ENCODE results near the gene ITGB6.

- TF ChIP-seq EGR1 (IDR thresholded peaks at IDR 0.05) = no peak
- no peak for TF ChIP-seq CEBPB (IDR thresholded peaks at IDR 0.05)
- TF ChIP-seq NFIC (IDR thresholded peaks at IDR 0.05) = no peak
- no peak for TF ChIP-seq EP300 (IDR thresholded peaks at IDR 0.05; ENCODE audit: borderline replicate concordance)
- no peak for TF ChIP-seq USF1 (IDR thresholded peaks at IDR 0.05)
These were observed 90.0 kb downstream of the ITGB6 start for GRCh38 chr2:160109939-160110673.
